OCI-LY7 (cell line): ENCODE data around the gene MRTFB.

Experiments
- EZH2phosphoT487 ChIP-seq: fragments of 200-600 bp; sonication (generic); IDR thresholded peaks from 2 replicates; pipeline ENCODE4 v1.6.1; 2018; ENCODE audit warnings: low read depth, borderline replicate concordance, mild to moderate bottlenecking, mixed run types, antibody characterized with exemption, low read length, moderate library complexity, mixed read lengths
- TF ChIP-seq, protein P1 (sequence below): fragments of 200-600 bp; sonication (generic); conservative IDR thresholded peaks from 2 replicates; pipeline ENCODE4 v1.5.1; 2014; ENCODE audit warnings: mild to moderate bottlenecking, antibody characterized with exemption, low read length, moderate library complexity, mixed read lengths

DNA sequence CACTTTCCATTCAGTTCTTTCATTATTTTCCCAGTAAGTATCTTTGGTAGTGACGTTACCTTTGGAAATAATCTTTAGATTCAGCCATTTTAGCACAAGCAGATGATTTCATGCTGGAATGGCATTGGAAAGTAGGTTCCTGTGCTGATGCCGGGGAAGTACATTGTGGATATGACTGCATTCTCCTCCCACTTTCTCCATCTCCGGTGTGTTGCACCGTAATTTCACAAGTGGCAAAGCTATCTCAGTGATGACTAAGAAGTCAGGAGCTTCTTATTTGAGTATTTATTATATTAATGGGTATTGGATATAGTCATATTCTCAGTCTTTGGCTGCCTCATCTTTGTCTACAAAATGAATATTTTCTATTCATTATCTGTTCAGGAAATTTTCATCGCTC lies 69.8 kb downstream of the MRTFB start:
- TF ChIP-seq, protein P1, sequence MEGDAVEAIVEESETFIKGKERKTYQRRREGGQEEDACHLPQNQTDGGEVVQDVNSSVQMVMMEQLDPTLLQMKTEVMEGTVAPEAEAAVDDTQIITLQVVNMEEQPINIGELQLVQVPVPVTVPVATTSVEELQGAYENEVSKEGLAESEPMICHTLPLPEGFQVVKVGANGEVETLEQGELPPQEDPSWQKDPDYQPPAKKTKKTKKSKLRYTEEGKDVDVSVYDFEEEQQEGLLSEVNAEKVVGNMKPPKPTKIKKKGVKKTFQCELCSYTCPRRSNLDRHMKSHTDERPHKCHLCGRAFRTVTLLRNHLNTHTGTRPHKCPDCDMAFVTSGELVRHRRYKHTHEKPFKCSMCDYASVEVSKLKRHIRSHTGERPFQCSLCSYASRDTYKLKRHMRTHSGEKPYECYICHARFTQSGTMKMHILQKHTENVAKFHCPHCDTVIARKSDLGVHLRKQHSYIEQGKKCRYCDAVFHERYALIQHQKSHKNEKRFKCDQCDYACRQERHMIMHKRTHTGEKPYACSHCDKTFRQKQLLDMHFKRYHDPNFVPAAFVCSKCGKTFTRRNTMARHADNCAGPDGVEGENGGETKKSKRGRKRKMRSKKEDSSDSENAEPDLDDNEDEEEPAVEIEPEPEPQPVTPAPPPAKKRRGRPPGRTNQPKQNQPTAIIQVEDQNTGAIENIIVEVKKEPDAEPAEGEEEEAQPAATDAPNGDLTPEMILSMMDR: no peak
- TF ChIP-seq EZH2phosphoT487: no peak
